HG03378 (cell line): ENCODE results near the gene UBASH3A.

Experiments used
- ATAC-seq: cut with Tn5 transposase; IDR thresholded peaks from one replicate; pipeline ENCODE4 v1.9.1; 2021; ENCODE audit warnings: mild to moderate bottlenecking, moderate library complexity; ENCODE audit not compliant: unreplicated experiment

The UBASH3A gene

DNA sequence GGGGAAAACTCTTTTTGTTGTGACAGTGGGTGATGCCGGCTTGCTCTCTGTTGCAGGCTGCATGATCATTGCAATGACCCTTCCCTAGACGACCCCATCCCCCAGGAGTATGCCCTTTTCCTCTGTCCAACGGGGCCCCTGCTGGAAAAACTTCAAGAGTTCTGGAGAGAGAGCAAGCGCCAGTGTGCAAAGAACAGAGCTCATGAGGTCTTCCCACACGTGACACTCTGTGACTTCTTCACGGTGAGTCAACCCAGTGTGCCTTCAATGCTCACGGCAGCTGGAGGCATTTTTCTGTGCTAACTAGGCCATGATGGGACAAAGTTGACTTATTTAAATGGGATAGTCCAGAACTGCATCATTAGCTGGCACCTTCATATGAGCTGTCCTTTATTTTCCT lies 5.7 kb downstream of the UBASH3A start:
- no peak for ATAC-seq

GRCh38 chr21:42411197-42411869 lies 7.6 kb downstream of the UBASH3A start:
- no peak for ATAC-seq

DNA sequence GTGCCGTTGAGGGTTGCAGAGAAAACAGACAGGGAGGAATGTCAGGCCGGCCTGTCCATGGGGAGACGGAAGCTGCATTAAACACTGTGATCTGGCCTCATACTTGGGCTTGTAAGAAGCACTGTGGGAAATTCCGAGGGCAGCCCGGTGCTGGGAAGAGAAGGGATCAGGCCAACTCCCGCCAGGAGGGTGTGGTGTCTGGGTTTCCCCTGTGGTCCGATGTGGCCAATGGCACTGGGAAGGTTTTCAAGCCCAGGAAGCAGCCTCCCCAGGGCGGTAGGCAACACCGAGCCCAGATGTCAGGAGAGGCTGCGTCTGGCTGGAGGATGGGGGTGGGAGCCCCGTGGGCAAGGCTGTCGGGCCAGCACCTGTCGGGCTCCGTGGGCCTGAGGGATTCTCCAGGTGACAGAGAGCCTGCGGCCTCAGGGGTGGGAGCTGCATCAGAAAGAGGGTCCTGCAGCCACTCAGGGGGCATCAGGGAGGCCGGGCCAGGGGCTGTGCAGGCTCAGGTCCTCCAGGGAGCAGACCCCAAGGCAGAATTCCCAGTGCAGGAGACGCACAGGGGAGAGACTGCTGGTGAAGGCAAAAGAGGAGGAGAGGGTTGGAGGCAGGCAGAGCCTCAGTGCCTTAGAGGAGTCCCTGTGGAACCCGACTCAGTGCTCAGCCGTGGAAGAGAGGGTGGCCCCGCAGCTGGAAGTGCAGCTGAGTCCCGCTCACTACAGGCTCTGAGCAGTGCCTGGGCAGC lies 8.4 kb downstream of the UBASH3A start:
- no peak for ATAC-seq

GRCh38 chr21:42412636-42412933 lies 8.9 kb downstream of the UBASH3A start:
- ATAC-seq, result no peak

- ATAC-seq, result no peak
Observed at GRCh38 chr21:42413093-42413492, 9.4 kb downstream of the UBASH3A start.

GRCh38 chr21:42413500-42413899 lies 9.8 kb downstream of the UBASH3A start:
- ATAC-seq, result no peak

GRCh38 chr21:42414066-42414465 lies 10.4 kb downstream of the UBASH3A start:
- ATAC-seq, result no peak

DNA sequence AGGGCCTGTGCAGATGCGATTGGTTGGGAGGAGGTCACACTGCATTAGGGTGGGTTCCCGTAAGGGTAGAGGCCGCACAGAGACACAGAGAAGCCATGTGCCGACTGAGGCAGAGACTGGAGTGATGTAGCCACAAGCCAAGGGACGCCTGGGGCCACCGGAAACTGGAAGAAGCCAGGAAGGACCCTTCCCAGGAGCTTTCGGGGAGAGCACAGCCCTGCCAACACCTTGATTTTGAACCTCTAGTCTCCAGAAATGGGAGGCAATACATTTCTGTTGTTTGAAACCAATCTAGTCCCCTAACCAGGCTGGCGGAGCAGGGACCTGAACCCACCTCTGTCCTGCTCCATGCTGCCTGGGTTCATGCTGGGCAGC lies 10.8 kb downstream of the UBASH3A start:
- ATAC-seq, result no peak

- peak; percentile 83 for ATAC-seq
Observed at GRCh38 chr21:42414928-42415769, 11.4 kb downstream of the UBASH3A start.

- ATAC-seq, result no peak
Observed at GRCh38 chr21:42417533-42417932, 13.8 kb downstream of the UBASH3A start.

GRCh38 chr21:42418886-42419285 lies 15.2 kb downstream of the UBASH3A start:
- no peak for ATAC-seq

- ATAC-seq, result no peak
Observed at GRCh38 chr21:42419845-42420244, 16.1 kb downstream of the UBASH3A start.

- ATAC-seq, result no peak
Observed at GRCh38 chr21:42421018-42421793, 17.5 kb downstream of the UBASH3A start.

DNA sequence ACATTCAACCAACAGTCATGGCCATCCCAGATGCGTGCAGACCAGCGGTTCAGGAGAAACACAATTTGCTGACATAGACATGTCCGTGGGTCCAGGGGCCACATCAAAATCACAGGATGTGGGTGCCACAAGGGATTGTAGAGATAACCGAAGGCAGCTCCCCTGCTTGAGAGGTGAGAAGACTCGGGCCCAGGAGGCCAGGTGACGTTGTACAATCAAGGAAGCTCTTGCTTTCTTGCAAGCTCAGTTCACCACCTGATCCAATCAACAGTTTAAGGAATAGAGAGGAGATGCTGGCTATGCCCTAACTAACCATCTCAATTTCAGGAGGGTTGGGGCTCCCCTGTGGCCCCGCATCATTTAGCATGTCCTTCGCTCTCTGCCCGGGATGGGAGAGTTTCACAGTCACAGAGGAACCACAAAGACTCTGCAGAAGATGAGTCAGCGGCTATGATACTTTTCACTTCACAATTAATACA lies 19.5 kb downstream of the UBASH3A start:
- peak; percentile 78 for ATAC-seq

DNA sequence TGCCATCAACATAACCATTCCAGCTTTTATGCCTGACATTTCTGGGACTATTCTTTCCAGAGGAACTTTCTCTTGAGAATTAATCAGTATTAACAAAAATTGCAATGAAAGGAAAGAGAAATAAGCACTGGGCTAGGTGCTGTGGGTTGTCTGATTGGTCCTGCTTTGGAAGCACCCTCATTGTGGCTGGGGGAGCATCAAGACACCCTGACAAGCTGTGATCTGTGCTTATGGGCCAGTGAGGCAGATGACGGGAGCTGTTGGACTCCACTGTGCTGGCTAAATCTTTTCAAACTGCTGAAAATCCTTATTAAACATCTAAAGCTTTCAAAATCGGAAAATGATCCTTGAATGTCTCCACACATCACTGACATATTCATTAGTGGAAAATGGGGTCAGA lies 20.0 kb downstream of the UBASH3A start:
- no peak for ATAC-seq

DNA sequence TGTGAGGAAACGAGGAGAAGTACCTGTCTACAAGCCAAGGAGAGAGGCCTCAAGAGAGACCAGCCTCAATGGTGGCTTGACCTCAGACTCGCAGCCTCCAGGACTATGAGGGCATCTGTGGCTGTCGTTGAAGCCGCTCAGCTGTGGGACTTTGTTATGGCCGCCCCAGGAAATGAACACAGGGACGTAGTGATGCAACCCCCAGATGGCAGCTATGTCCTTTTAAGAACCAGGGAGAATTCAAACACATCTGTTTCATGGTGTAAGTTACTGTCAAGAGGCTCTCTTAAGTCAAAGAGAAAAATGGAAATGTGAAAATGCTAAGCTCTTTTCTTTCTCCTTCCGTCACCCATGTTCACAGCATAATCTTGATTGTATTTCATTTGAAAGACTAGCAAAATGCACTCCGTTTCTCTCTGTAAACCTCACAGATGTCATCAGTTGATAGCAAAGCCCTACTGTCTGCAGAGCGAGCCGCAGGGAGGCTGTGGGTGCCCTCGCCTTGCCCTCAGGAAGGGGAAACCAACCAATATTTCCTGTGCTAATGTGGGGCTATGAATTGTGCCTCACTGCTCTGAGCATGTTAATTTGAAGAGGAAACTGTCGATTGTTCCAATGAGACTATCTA lies 21.3 kb downstream of the UBASH3A start:
- peak; percentile 35 for ATAC-seq

- peak; percentile 21 for ATAC-seq
Observed at GRCh38 chr21:42425591-42425990, 21.9 kb downstream of the UBASH3A start.

- ATAC-seq, result no peak
Observed at GRCh38 chr21:42426424-42426823, 22.7 kb downstream of the UBASH3A start.

DNA sequence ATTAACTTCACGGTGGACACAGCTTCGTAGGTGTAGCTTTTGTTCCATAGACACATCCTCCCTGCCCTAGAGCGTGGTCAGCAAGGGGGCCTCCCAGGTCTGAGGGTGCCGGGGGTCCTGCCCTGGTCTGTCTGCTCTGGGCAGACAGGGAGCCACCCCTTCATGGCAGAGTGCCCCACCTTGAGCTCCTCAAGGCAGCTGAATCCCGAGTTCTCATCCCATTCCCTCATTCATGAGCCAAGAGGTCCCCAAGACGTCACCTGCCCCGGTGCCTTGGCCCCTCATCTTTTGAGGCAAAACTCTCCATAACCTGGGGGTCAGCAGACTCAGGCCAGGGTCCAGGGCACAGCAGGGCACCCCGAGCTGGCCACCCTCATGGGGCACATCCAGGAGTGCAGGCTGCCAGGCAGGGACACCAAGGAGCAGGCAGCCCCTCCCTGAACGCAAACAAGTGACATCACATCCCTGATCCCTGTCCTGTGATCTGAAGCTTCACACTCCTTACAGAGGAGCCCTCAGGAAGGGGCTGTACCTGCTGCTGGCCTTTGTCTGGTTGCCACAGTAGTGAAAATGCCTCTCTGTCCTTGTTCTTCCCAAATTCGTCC lies 23.3 kb downstream of the UBASH3A start:
- no peak for ATAC-seq

DNA sequence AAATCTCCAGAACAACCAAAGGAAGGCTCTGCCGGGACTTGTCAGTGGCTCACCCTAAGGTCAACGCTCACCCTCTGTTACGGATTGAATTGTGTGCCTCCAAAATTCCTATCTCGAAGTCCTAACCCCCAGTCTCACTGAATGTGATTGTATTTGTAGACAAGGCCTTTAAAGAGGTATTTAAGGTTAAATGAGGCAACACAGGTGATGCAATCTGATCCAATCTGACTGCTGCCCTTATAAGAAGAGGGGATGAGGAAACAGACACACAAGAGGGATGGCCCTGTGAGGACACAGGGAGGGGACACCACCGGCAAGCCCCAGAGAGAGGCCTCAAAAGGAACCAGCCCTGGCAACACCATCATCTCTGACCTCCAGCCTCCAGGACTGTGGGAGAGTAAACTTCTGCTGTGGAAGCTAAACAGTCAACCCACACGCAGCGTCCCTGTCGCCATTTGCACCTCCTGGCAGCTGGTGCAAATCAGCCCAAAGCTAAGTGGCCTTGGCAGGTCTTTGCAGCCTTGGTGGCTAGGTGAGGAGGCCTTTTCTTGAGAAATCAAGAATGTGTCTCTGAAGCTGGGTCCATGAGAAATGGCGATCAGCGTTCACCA lies 24.2 kb downstream of the UBASH3A start:
- no peak for ATAC-seq
